HPDE6-E6E7 (cell line): ENCODE data around the gene LGI2.

Experiments
- DNase-seq: peaks from one replicate; pipeline ENCODE4 v3.0.0; 2011; ENCODE audit warnings: missing footprints; ENCODE audit errors: extremely low spot score

The LGI2 gene

DNA sequence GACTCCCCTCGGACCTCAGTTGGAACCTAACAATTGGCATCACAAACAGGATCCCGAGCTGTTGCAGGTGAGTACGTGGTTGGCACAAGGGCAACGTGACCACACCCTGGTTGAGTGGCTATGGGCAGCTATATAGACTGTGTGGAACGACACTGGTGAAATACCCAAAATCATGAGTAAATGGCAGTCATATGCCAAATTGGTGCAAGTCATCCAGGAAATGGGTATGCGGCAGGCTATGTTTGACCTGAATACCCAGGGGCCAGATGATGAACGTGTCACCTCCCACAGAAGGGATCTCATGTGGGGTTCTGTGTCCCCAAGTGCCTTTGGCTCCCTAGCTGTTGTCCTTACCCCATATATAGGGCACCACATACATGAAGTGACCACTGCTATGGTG is 64.7 kb downstream of the LGI2 start:
- no peak for DNase-seq

DNA sequence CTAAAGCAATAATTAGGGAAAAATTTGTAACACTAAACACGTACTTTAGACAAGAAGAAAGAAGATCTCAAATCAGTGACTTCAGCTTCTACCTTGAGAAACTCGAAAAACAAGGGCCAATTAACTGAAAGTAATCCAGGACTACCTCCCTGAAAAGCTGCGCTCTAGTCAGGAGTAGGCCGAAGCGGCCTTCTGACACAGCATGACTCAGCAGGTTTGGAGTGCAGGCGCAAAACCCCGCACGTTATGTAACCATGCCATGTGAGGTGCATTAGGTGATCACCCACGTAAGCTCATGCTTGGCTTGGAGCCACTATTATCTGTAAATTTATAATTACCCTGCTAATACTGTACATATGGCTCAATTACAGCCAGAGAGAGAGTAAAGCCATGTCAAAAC is 65.1 kb downstream of the LGI2 start:
- DNase-seq, result no peak

DNA sequence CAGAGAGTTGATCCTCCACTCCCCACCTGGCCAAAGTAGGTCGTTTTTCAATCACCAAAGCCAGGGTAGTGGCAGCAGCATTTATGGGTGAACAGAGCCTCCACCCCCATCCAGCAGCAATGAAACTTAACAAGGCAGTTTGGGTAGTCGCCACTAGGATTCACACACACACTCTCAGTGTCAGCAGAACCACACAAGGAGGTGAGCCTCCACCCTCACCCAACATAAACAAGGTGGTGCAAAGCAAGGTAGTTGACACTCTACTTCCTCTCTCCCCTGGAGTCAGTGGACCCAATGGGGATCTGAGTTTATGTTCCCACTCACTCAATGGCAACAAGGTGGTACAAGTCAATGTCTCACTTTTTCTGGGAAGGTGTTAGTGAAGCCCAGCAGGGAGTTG is 67.5 kb downstream of the LGI2 start:
- DNase-seq, result no peak

DNA sequence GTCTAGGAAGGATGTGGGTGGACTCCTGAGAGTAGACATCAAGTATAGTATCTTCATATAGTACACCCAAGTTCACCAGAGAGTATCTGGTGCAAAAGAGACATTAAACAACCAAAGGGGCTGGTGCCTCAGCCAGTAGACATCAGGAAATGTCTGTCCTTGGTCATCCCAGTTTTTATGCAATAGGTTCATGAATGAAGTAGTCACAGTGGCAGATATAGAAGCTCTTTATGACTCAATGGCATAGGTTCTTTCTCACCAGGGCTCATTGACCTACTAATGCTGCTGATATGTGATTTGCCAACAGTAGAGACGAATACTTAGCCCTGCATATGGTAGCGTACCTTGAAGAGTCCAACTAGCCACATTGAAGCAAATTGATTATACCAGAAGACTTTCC is 72.9 kb downstream of the LGI2 start:
- no peak for DNase-seq

DNA sequence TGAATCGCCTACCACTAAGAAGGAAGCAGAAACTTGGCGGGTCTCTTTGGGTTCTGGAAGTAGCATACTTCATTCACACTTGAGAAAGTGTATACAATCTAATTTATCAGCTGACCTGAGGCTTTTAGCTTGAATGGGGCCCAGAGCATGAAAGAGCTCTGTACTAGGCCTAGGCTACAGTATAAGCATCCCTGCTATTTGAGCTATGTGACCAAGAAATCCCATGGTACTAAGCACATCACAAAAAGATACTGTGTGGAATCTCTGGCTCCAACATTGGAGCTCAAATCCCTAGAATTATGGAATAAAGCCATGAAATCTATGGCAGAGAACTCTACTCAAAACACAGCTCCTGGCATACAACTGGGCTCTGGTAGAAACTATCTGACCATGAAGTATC is 74.0 kb downstream of the LGI2 start:
- no peak for DNase-seq

DNA sequence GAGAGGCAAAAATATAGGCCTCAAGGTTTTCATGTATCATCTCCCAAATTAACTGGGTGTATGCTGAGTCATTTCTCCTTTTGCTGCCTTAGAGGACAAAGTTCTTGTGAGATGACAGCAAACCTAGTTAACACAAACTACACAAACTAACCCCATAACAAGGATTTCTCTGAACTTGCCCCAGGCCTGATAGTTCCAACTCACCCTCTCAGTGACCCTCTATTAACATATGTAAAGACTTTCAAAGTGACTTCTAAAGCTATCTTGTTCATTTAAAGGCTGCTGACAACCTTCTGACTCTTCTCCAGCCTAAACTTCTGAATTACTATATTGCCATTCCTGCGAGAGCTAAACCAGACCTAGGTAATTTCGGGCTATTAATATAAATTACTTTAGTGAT is 74.7 kb downstream of the LGI2 start:
- no peak for DNase-seq

DNA sequence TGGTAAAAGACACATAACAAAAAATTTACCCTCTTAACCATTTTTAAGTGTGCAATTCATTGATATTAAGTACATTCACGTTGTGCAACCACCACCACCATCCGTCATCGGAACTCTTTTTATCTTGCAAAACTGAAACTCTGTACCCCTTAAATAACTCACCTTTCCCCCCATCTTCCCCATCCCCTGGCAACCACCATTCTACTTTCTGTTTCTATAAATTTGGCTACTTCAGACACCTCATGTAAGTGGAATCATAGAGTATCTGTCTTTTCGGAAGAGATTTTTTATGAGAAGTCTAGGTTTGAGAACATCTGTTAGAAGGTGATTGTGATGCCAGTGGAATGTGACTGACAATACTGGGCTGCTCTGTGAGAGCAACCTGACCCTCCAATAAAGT is 78.1 kb downstream of the LGI2 start:
- DNase-seq, result no peak

DNA sequence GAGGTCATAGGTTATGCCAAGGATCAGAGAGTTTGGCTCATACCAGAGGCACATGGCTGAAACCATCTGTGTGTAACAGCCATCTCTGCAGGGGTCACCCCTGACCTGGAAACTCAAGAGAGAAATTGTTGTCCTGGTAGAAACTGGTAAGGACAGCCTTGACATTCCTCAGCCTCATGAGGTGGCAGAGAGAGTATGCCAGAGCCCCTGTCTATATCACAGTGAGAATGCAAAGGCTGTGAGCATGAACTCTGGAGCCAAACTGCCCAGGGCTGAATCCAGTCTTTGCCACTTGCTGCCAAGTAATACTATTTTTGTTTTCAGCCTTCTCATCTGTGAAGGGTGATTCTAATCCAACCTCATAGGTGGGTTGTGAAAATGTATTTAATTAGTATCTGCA is 80.8 kb downstream of the LGI2 start:
- DNase-seq, result no peak
